Loucy (cell line): Measurements from ENCODE around the gene TMEM217.

Experiments
- H2AFZ ChIP-seq: fragments of 200-600 bp; sonication (generic); 2 replicates; pipeline ENCODE4 v1.6.0; 2016; ENCODE audit warnings: antibody characterized with exemption, mild to moderate bottlenecking, low read length, moderate library complexity
- H3F3A ChIP-seq: fragments of 200-600 bp; 2 replicates; pipeline ENCODE4 v1.6.0; 2016; ENCODE audit warnings: antibody characterized with exemption, low read depth, mild to moderate bottlenecking
- H3K27me3 ChIP-seq: fragments of 200-600 bp; sonication (generic); 2 replicates; pipeline ENCODE4 v1.6.1; 2014; ENCODE audit warnings: low read length, mild to moderate bottlenecking; ENCODE audit not compliant: insufficient read depth, poor library complexity, severe bottlenecking
- H3K36me3 ChIP-seq: fragments of 200-600 bp; sonication (generic); 2 replicates; pipeline ENCODE4 v1.6.1; 2016; ENCODE audit warnings: low read length; ENCODE audit not compliant: insufficient read depth
- H3K4me1 ChIP-seq: fragments of 200-600 bp; sonication (generic); 2 replicates; pipeline ENCODE4 v1.5.1; 2014; ENCODE audit warnings: low read length, mild to moderate bottlenecking; ENCODE audit not compliant: insufficient read depth, poor library complexity, severe bottlenecking
- H3K4me2 ChIP-seq: fragments of 200-600 bp; sonication (generic); 2 replicates; pipeline ENCODE4 v1.6.0; 2014; ENCODE audit warnings: antibody characterized with exemption, low read length, low read depth, mild to moderate bottlenecking; ENCODE audit not compliant: poor library complexity, severe bottlenecking
- H3K4me3 ChIP-seq: fragments of 200-600 bp; sonication (generic); 2 replicates; pipeline ENCODE4 v1.5.1; 2014; ENCODE audit warnings: low read length, mild to moderate bottlenecking, mixed read lengths; ENCODE audit not compliant: poor library complexity, severe bottlenecking
- H3K79me2 ChIP-seq: fragments of 200-600 bp; sonication (generic); 2 replicates; pipeline ENCODE4 v1.6.1; 2014; ENCODE audit warnings: low read length; ENCODE audit not compliant: insufficient read depth
- H3K9ac ChIP-seq: fragments of 200-600 bp; sonication (generic); 2 replicates; pipeline ENCODE4 v1.6.0; 2014; ENCODE audit warnings: mild to moderate bottlenecking, low read depth, low read length, moderate library complexity; ENCODE audit not compliant: poor library complexity, severe bottlenecking
- H3K9me2 ChIP-seq: fragments of 200-600 bp; sonication (generic); replicated peaks from 2 replicates; pipeline ENCODE4 v1.6.1; 2016; ENCODE audit warnings: low read depth, low read length, mixed read lengths
- H3K9me3 ChIP-seq: fragments of 200-600 bp; sonication (generic); 2 replicates; pipeline ENCODE4 v1.6.1; 2014; ENCODE audit warnings: mild to moderate bottlenecking, antibody characterized with exemption, low read length, low read depth; ENCODE audit not compliant: insufficient read depth
- H4K20me1 ChIP-seq: fragments of 200-600 bp; sonication (generic); 2 replicates; pipeline ENCODE4 v1.6.0; 2014; ENCODE audit warnings: antibody characterized with exemption, low read length, mild to moderate bottlenecking; ENCODE audit not compliant: insufficient read depth, poor library complexity, severe bottlenecking
- CTCF ChIP-seq: fragments of 200-600 bp; sonication (generic); conservative IDR thresholded peaks from 2 replicates; pipeline ENCODE4 v1.5.1; 2014; ENCODE audit warnings: mild to moderate bottlenecking, antibody characterized with exemption, low read length
- EZH2phosphoT487 ChIP-seq: fragments of 200-600 bp; IDR thresholded peaks from 2 replicates; pipeline ENCODE4 v1.6.1; 2018; ENCODE audit warnings: antibody characterized with exemption, mild to moderate bottlenecking, moderate library complexity, borderline replicate concordance

Gene TMEM217

DNA sequence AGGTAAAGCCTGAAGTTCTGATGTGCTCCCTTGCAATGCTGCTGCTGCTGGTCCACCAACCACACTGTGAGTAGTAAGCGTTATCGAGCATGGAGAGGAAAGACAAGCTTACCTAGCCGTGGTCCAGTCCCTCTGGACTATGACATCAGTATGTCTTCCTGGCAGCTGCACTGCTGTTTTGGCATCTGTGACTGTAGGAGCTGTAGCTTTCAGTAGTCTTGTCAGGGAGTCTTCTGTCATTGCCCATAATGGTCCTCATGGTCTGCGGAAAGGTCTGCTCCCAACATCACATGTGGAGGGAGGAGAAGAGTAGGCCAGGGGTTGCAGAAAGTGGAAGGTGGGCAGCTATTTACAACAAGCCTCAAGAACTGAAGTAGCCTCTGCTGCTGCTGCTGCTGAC is 26.8 kb upstream of the TMEM217 start:
- Histone ChIP-seq H3K4me3 (no peak overlapping the region), H3K9ac (no peak overlapping the region), H3K27me3 (no peaks in the 10 kb centered on the region), H3K9me3 (no peaks in the 10 kb centered on the region), H3K4me1 (peaks cover 12% of the 10 kb centered on the region), H2AFZ (no peak overlapping the region), H4K20me1 (no peaks in the 10 kb centered on the region), H3K36me3 (peaks cover 75% of the 10 kb centered on the region; the same call in 1 of the 2 replicates), H3F3A (no peaks in the 10 kb centered on the region), H3K79me2 (peaks cover 10% of the 10 kb centered on the region; the same call in 1 of the 2 replicates), H3K9me2 (no peaks in the 10 kb centered on the region), H3K4me2 (no peak overlapping the region)
- TF ChIP-seq EZH2phosphoT487 (no peak), CTCF (no peak)

DNA sequence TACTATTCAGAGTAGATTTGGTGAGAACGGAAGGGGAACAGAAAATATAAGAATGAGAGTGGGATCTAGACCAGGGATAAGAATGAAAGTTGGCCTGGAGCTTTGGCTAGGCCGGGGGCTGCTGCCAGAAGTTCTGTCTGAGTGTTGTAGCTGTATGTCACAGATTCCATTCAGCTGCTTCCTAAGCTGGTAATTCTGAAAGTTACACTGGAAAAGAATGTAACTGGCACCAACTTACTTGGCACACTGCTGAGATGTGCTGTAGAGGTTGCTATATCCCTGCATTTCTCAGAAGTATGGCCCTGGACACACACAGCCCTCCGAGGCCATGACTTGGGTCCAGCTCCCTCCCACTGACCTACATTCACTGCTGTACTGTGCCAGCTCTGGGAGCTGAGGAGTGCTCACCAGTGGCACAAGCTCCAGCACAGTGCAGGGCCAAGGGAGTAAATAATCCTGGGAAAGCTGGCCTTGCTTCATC is 25.8 kb upstream of the TMEM217 start:
- TF ChIP-seq EZH2phosphoT487 (no peak), CTCF (no peak)
- no peaks in the 10 kb centered on the region for H3F3A ChIP-seq
- peaks cover 84% of the 10 kb centered on the region; the same call in 1 of the 2 replicates for H3K36me3 ChIP-seq

GRCh38 chr6:37283268-37283667 is 25.3 kb upstream of the TMEM217 start:
- peaks cover 23% of the 10 kb centered on the region for H3K79me2 ChIP-seq
- H3K4me1 ChIP-seq = peaks cover 16% of the 10 kb centered on the region
- H3K9ac ChIP-seq = no peak overlapping the region
- no peak overlapping the region for H3K4me2 ChIP-seq
- no peak overlapping the region for H3K4me3 ChIP-seq
- H2AFZ ChIP-seq = no peak overlapping the region
- H3K9me2 ChIP-seq = no peaks in the 10 kb centered on the region
- no peaks in the 10 kb centered on the region for H3K27me3 ChIP-seq
- H3K9me3 ChIP-seq = no peaks in the 10 kb centered on the region
- H3F3A ChIP-seq = no peaks in the 10 kb centered on the region
- H3K36me3 ChIP-seq = peaks cover 83% of the 10 kb centered on the region; the same call in 1 of the 2 replicates
- H4K20me1 ChIP-seq = no peaks in the 10 kb centered on the region
- TF ChIP-seq CTCF = no peak
- no peak for TF ChIP-seq EZH2phosphoT487

More for the DNA sequence above, 25.8 kb upstream of the TMEM217 start:
- Histone ChIP-seq H3K4me1 (peaks cover 12% of the 10 kb centered on the region), H3K9ac (no peak overlapping the region), H3K4me2 (no peak overlapping the region), H3K79me2 (peaks cover 19% of the 10 kb centered on the region), H3K4me3 (no peak overlapping the region), H3K9me3 (no peaks in the 10 kb centered on the region), H2AFZ (no peak overlapping the region), H3K27me3 (no peaks in the 10 kb centered on the region), H3K9me2 (no peaks in the 10 kb centered on the region), H4K20me1 (no peaks in the 10 kb centered on the region)
